HUES48 (cell line): ENCODE measurements around the gene GPC4.

Experiments used
- H3K27ac ChIP-seq: one replicate; pipeline ENCODE4 v1.7.0; 2013; ENCODE audit warnings: low read depth, low read length, inconsistent platforms
- H3K27me3 ChIP-seq: 2 replicates; pipeline ENCODE4 v1.6.1; 2013; ENCODE audit warnings: mild to moderate bottlenecking, low read length; ENCODE audit not compliant: control insufficient read depth, insufficient read depth
- H3K36me3 ChIP-seq: 2 replicates; pipeline ENCODE4 v1.6.1; 2013; ENCODE audit warnings: low read length; ENCODE audit not compliant: control insufficient read depth, insufficient read depth
- H3K4me1 ChIP-seq: 2 replicates; pipeline ENCODE4 v1.6.1; 2013; ENCODE audit warnings: mild to moderate bottlenecking, low read length; ENCODE audit not compliant: control insufficient read depth, insufficient read depth
- H3K4me3 ChIP-seq: 2 replicates; pipeline ENCODE4 v1.5.1; 2013; ENCODE audit warnings: mild to moderate bottlenecking, low read depth, low read length
- H3K9ac ChIP-seq: 2 replicates; pipeline ENCODE4 v1.6.1; 2013; ENCODE audit warnings: mild to moderate bottlenecking, low read depth, low read length, moderate library complexity
- H3K9me3 ChIP-seq: 2 replicates; pipeline ENCODE4 v1.6.1; 2013; ENCODE audit warnings: low read length; ENCODE audit not compliant: control insufficient read depth, insufficient read depth

Gene GPC4

GRCh38 chrX:133410550-133410949 lies 4.7 kb downstream of the GPC4 start:
- Histone ChIP-seq H3K4me1 (peaks cover 35% of the 10 kb centered on the region), H3K36me3 (peaks cover 75% of the 10 kb centered on the region), H3K9me3 (no peaks in the 10 kb centered on the region), H3K4me3 (peak overlapping the region; percentile 90), H3K27ac (no peak overlapping the region), H3K9ac (no peak overlapping the region), H3K27me3 (no peaks in the 10 kb centered on the region)

GRCh38 chrX:133405498-133406185 lies 9.6 kb downstream of the GPC4 start:
- Histone ChIP-seq H3K9ac (no peak overlapping the region), H3K27me3 (no peaks in the 10 kb centered on the region), H3K4me1 (peaks cover 26% of the 10 kb centered on the region), H3K36me3 (peaks cover 85% of the 10 kb centered on the region), H3K4me3 (no peak overlapping the region), H3K9me3 (no peaks in the 10 kb centered on the region), H3K27ac (no peak overlapping the region)

- peaks cover 82% of the 10 kb centered on the region for H3K36me3 ChIP-seq
- H3K4me3 ChIP-seq, result no peak overlapping the region
- H3K4me1 ChIP-seq, result peaks cover 14% of the 10 kb centered on the region; the same call in 1 of the 2 replicates
- H3K9ac ChIP-seq, result no peak overlapping the region
- H3K9me3 ChIP-seq, result no peaks in the 10 kb centered on the region
- no peak overlapping the region for H3K27ac ChIP-seq
- no peaks in the 10 kb centered on the region for H3K27me3 ChIP-seq
Measured at GRCh38 chrX:133403984-133404383, 11.3 kb downstream of the GPC4 start.

- H3K27me3 ChIP-seq, result no peaks in the 10 kb centered on the region
- no peak overlapping the region for H3K9ac ChIP-seq
- H3K9me3 ChIP-seq, result no peaks in the 10 kb centered on the region
- H3K27ac ChIP-seq, result no peak overlapping the region
- H3K36me3 ChIP-seq, result peaks cover 79% of the 10 kb centered on the region
- H3K4me1 ChIP-seq, result peaks cover 16% of the 10 kb centered on the region; the same call in 1 of the 2 replicates
- no peak overlapping the region for H3K4me3 ChIP-seq
Measured at GRCh38 chrX:133402830-133403625, 12.3 kb downstream of the GPC4 start.

- H3K4me3 ChIP-seq, result no peak overlapping the region
- H3K4me1 ChIP-seq, result peaks cover 20% of the 10 kb centered on the region
- peaks cover 78% of the 10 kb centered on the region for H3K36me3 ChIP-seq
- no peak overlapping the region for H3K9ac ChIP-seq
- no peaks in the 10 kb centered on the region for H3K27me3 ChIP-seq
- no peaks in the 10 kb centered on the region for H3K9me3 ChIP-seq
- no peak overlapping the region for H3K27ac ChIP-seq
Measured at GRCh38 chrX:133402042-133402453, 13.2 kb downstream of the GPC4 start.

- peaks cover 78% of the 10 kb centered on the region for H3K36me3 ChIP-seq
- H3K9me3 ChIP-seq, result no peaks in the 10 kb centered on the region
- H3K4me1 ChIP-seq, result peaks cover 24% of the 10 kb centered on the region
- H3K27ac ChIP-seq, result no peak overlapping the region
- no peak overlapping the region for H3K4me3 ChIP-seq
- H3K27me3 ChIP-seq, result no peaks in the 10 kb centered on the region
- H3K9ac ChIP-seq, result no peak overlapping the region
Measured at GRCh38 chrX:133401536-133401935, 13.8 kb downstream of the GPC4 start.

- H3K27me3 ChIP-seq, result no peaks in the 10 kb centered on the region
- H3K27ac ChIP-seq, result no peak overlapping the region
- peaks cover 37% of the 10 kb centered on the region for H3K4me1 ChIP-seq
- H3K9ac ChIP-seq, result no peak overlapping the region
- no peaks in the 10 kb centered on the region for H3K9me3 ChIP-seq
- no peak overlapping the region for H3K4me3 ChIP-seq
- H3K36me3 ChIP-seq, result peaks cover 84% of the 10 kb centered on the region
Measured at GRCh38 chrX:133399411-133399810, 15.9 kb downstream of the GPC4 start.

GRCh38 chrX:133394765-133395164 lies 20.5 kb downstream of the GPC4 start:
- no peaks in the 10 kb centered on the region for H3K9me3 ChIP-seq
- H3K27ac ChIP-seq, result no peak overlapping the region
- H3K27me3 ChIP-seq, result no peaks in the 10 kb centered on the region

GRCh38 chrX:133392671-133393070 lies 22.6 kb downstream of the GPC4 start:
- no peaks in the 10 kb centered on the region for H3K9me3 ChIP-seq
- H3K4me3 ChIP-seq, result no peak overlapping the region
- no peak overlapping the region for H3K9ac ChIP-seq
- H3K4me1 ChIP-seq, result peaks cover 76% of the 10 kb centered on the region
- H3K36me3 ChIP-seq, result peaks cover 86% of the 10 kb centered on the region
- no peak overlapping the region for H3K27ac ChIP-seq
- no peaks in the 10 kb centered on the region for H3K27me3 ChIP-seq

More at GRCh38 chrX:133394765-133395164, 20.5 kb downstream of the GPC4 start:
- Histone ChIP-seq H3K4me3 (no peak overlapping the region), H3K9ac (no peak overlapping the region), H3K4me1 (peaks cover 68% of the 10 kb centered on the region), H3K36me3 (peaks cover 84% of the 10 kb centered on the region)

- Histone ChIP-seq H3K9me3 (no peaks in the 10 kb centered on the region), H3K36me3 (peaks cover 81% of the 10 kb centered on the region), H3K4me1 (peaks cover 79% of the 10 kb centered on the region), H3K27ac (no peak overlapping the region), H3K9ac (no peak overlapping the region), H3K4me3 (no peak overlapping the region), H3K27me3 (no peaks in the 10 kb centered on the region)
Measured at GRCh38 chrX:133391111-133391510, 24.2 kb downstream of the GPC4 start.

- Histone ChIP-seq H3K4me1 (peaks cover 78% of the 10 kb centered on the region), H3K36me3 (peaks cover 77% of the 10 kb centered on the region), H3K9ac (no peak overlapping the region), H3K27ac (no peak overlapping the region), H3K9me3 (no peaks in the 10 kb centered on the region), H3K27me3 (no peaks in the 10 kb centered on the region), H3K4me3 (no peak overlapping the region)
Measured at GRCh38 chrX:133390676-133391075, 24.6 kb downstream of the GPC4 start.
